Effector memory CD8-positive, alpha-beta T cell (primary cell): Measurements from ENCODE around the gene SAMD11.

ENCODE experiments used
- ATAC-seq: fragments of 150-1000 bp; cut with Tn5 transposase; replicated peaks from 2 replicates; pipeline ENCODE4 v1.10.0; 2021; ENCODE audit warnings: mild to moderate bottlenecking, moderate library complexity
- DNase-seq, 3 experiments: peaks; one replicate each; pipeline ENCODE4 v3.0.0; 2021
- H3K27ac Mint-ChIP-seq, 2 donors: one replicate each; pipeline ENCODE4 v1.8.0; 2022; ENCODE audit warnings: mild to moderate bottlenecking in 2 of 2, mixed read lengths in 2 of 2, moderate library complexity in 2 of 2
- H3K27me3 Mint-ChIP-seq, 2 donors: one replicate each; pipeline ENCODE4 v1.8.0; 2022; ENCODE audit warnings: mixed read lengths in 2 of 2
- H3K36me3 Mint-ChIP-seq: one replicate; pipeline ENCODE4 v1.8.0; 2022; ENCODE audit warnings: mild to moderate bottlenecking, moderate library complexity, mixed read lengths; ENCODE audit not compliant: insufficient read depth
- H3K4me1 Mint-ChIP-seq, 2 donors: one replicate each; pipeline ENCODE4 v1.8.0; 2022; ENCODE audit warnings: low read depth in 2 of 2, mixed read lengths in 2 of 2
- H3K4me3 Mint-ChIP-seq, 2 donors: one replicate each; pipeline ENCODE4 v1.8.0; 2022; ENCODE audit warnings: mild to moderate bottlenecking in 2 of 2, mixed read lengths in 2 of 2, moderate library complexity in 2 of 2
- H3K9me3 Mint-ChIP-seq, 2 donors: one replicate each; pipeline ENCODE4 v1.8.0; 2022; ENCODE audit warnings: mixed read lengths in 2 of 2

SAMD11 gene

GRCh38 chr1:928825-929661 lies 5.3 kb downstream of the SAMD11 start:
- Mint-ChIP-seq H3K4me1 (peaks cover 4 to 9% of the 10 kb centered on the region in 2 donors), H3K4me3 (no peak overlapping the region), H3K36me3 (peaks cover 4% of the 10 kb centered on the region), H3K27ac (no peak overlapping the region), H3K9me3 (no peaks in the 10 kb centered on the region), H3K27me3 (peaks cover 27 to 58% of the 10 kb centered on the region in 2 donors)
- ATAC-seq = no peak
- no peak for DNase-seq

- DNase-seq (no peak), ATAC-seq (no peak)
- H3K27ac Mint-ChIP-seq = no peak overlapping the region
These were observed 6.2 kb downstream of the SAMD11 start for GRCh38 chr1:929712-930632.

GRCh38 chr1:930633-931138 lies 7.0 kb downstream of the SAMD11 start:
- Mint-ChIP-seq H3K36me3 (peaks cover 7% of the 10 kb centered on the region), H3K4me3 (no peak overlapping the region), H3K27me3 (peaks cover 36 to 71% of the 10 kb centered on the region in 2 donors), H3K4me1 (peaks cover 4 to 9% of the 10 kb centered on the region in 2 donors), H3K27ac (no peak overlapping the region), H3K9me3 (no peaks in the 10 kb centered on the region)
- ATAC-seq (no peak), DNase-seq (no peak)

More at GRCh38 chr1:929712-930632, 6.2 kb downstream of the SAMD11 start:
- H3K4me3 Mint-ChIP-seq = no peak overlapping the region
- H3K27me3 Mint-ChIP-seq = peaks cover 29 to 64% of the 10 kb centered on the region in 2 donors
- H3K4me1 Mint-ChIP-seq = peaks cover 4 to 9% of the 10 kb centered on the region in 2 donors
- H3K36me3 Mint-ChIP-seq = peaks cover 5% of the 10 kb centered on the region
- no peaks in the 10 kb centered on the region for H3K9me3 Mint-ChIP-seq

- Mint-ChIP-seq H3K36me3 (peaks cover 7% of the 10 kb centered on the region), H3K4me3 (no peak overlapping the region), H3K27me3 (peaks cover 28 to 64% of the 10 kb centered on the region in 2 donors), H3K27ac (peak overlapping the region in 1 of 2 donors; percentile 53), H3K9me3 (no peaks in the 10 kb centered on the region), H3K4me1 (peaks cover 4 to 7% of the 10 kb centered on the region in 2 donors)
- ATAC-seq (peak; percentile 42), DNase-seq (no peak)
These were observed 7.9 kb downstream of the SAMD11 start for GRCh38 chr1:931380-932172.

- peaks cover 4 to 7% of the 10 kb centered on the region in 2 donors for H3K4me1 Mint-ChIP-seq
- no peak overlapping the region for H3K4me3 Mint-ChIP-seq
- no peak for ATAC-seq
- no peak overlapping the region for H3K27ac Mint-ChIP-seq
- no peaks in the 10 kb centered on the region for H3K9me3 Mint-ChIP-seq
- no peak for DNase-seq
- peaks cover 22 to 64% of the 10 kb centered on the region in 2 donors for H3K27me3 Mint-ChIP-seq
- H3K36me3 Mint-ChIP-seq = peaks cover 7% of the 10 kb centered on the region
These were observed 8.4 kb downstream of the SAMD11 start for GRCh38 chr1:932173-932510.

- Mint-ChIP-seq H3K27ac (no peak overlapping the region), H3K4me1 (peaks cover 4 to 7% of the 10 kb centered on the region in 2 donors), H3K27me3 (peaks cover 21 to 62% of the 10 kb centered on the region in 2 donors), H3K36me3 (peaks cover 5% of the 10 kb centered on the region), H3K9me3 (no peaks in the 10 kb centered on the region), H3K4me3 (no peak overlapping the region)
- DNase-seq = no peak
- ATAC-seq = no peak
These were observed 9.3 kb downstream of the SAMD11 start for GRCh38 chr1:932776-933602.

- Mint-ChIP-seq H3K36me3 (peaks cover 3% of the 10 kb centered on the region), H3K4me1 (peaks cover 4 to 7% of the 10 kb centered on the region in 2 donors), H3K27me3 (peaks cover 24 to 67% of the 10 kb centered on the region in 2 donors), H3K9me3 (no peaks in the 10 kb centered on the region), H3K27ac (no peak overlapping the region), H3K4me3 (no peak overlapping the region)
- ATAC-seq (no peak), DNase-seq (no peak)
These were observed 9.8 kb downstream of the SAMD11 start for GRCh38 chr1:933603-933940.

GRCh38 chr1:934991-935750 lies 11.4 kb downstream of the SAMD11 start:
- DNase-seq (no peak), ATAC-seq (no peak)
- Mint-ChIP-seq H3K36me3 (peaks cover 3% of the 10 kb centered on the region), H3K27me3 (peaks cover 22 to 69% of the 10 kb centered on the region in 2 donors), H3K27ac (no peak overlapping the region), H3K4me1 (peaks cover 4 to 9% of the 10 kb centered on the region in 2 donors), H3K4me3 (peak overlapping the region in 1 of 2 donors; percentile 10), H3K9me3 (no peaks in the 10 kb centered on the region)

GRCh38 chr1:935751-936231 lies 12.1 kb downstream of the SAMD11 start:
- Mint-ChIP-seq H3K4me3 (peak overlapping the region in 1 of 2 donors; percentile 10), H3K27me3 (peaks cover 25 to 72% of the 10 kb centered on the region in 2 donors), H3K36me3 (peaks cover 3% of the 10 kb centered on the region), H3K4me1 (peaks cover 4 to 9% of the 10 kb centered on the region in 2 donors), H3K9me3 (no peaks in the 10 kb centered on the region), H3K27ac (no peak overlapping the region)
- ATAC-seq (no peak), DNase-seq (no peak)

GRCh38 chr1:936348-937264 lies 12.9 kb downstream of the SAMD11 start:
- no peaks in the 10 kb centered on the region for H3K9me3 Mint-ChIP-seq
- peaks cover 6% of the 10 kb centered on the region for H3K36me3 Mint-ChIP-seq
- H3K4me3 Mint-ChIP-seq = no peak overlapping the region
- DNase-seq = no peak
- H3K4me1 Mint-ChIP-seq = peaks cover 4 to 7% of the 10 kb centered on the region in 2 donors
- H3K27ac Mint-ChIP-seq = no peak overlapping the region
- ATAC-seq = no peak
- H3K27me3 Mint-ChIP-seq = peaks cover 32 to 73% of the 10 kb centered on the region in 2 donors

GRCh38 chr1:937521-937920 lies 13.8 kb downstream of the SAMD11 start:
- Mint-ChIP-seq H3K4me3 (no peak overlapping the region), H3K36me3 (peaks cover 6% of the 10 kb centered on the region), H3K9me3 (no peaks in the 10 kb centered on the region), H3K27me3 (peaks cover 32 to 70% of the 10 kb centered on the region in 2 donors), H3K27ac (peak overlapping the region in 1 of 2 donors; percentile 68), H3K4me1 (peaks cover 4 to 6% of the 10 kb centered on the region in 2 donors)
- DNase-seq (no peak), ATAC-seq (no peak)
